ENCODE measurements around the gene BCAS3. TPM values are rescaled to one million over a fixed set of nuclear protein-coding genes. Genes with fewer than 3 reads are reported as not detected.

Gene BCAS3
- total RNA-seq, 1 donor from 2014 or later: 44.8 TPM

- Mint-ChIP-seq H3K27me3 (ENCODE audit: unreplicated experiment) (no peaks in the 10 kb centered on the region), H3K4me3 (ENCODE audit: unreplicated experiment) (no peak overlapping the region), H3K27ac (ENCODE audit: unreplicated experiment) (no peak overlapping the region), H3K36me3 (ENCODE audit: unreplicated experiment) (no peaks in the 10 kb centered on the region), H3K4me1 (ENCODE audit: low read depth, unreplicated experiment) (no peaks in the 10 kb centered on the region), H3K9me3 (ENCODE audit: unreplicated experiment) (no peaks in the 10 kb centered on the region)
- DNase-seq: no peak
- no peak for TF ChIP-seq CTCF (IDR thresholded peaks at IDR 0.05; ENCODE audit: partially characterized antibody, unreplicated experiment)
These were observed 267.1 kb downstream of the BCAS3 start for GRCh38 chr17:60944751-60945150.

DNA sequence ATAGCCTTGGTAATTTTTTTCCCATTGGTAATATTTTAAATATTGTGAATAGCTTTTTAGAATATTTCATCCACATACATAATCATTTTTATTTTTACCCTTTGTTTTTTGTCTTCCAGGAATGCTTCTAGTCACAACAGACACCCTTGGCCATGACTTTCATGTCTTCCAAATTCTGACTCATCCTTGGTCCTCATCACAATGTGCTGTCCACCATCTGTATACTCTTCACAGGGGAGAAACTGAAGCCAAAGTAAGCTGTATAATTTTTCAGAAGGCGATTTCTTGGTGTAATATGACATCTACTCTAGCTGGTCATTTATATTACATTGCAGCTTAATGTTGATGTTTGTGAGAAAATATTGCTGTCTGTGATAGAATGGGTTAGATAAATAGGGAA lies 269.4 kb downstream of the BCAS3 start:
- Mint-ChIP-seq H3K36me3 (ENCODE audit: unreplicated experiment) (no peaks in the 10 kb centered on the region), H3K27ac (ENCODE audit: unreplicated experiment) (no peak overlapping the region), H3K4me1 (ENCODE audit: low read depth, unreplicated experiment) (no peaks in the 10 kb centered on the region), H3K9me3 (ENCODE audit: unreplicated experiment) (no peaks in the 10 kb centered on the region), H3K4me3 (ENCODE audit: unreplicated experiment) (no peak overlapping the region), H3K27me3 (ENCODE audit: unreplicated experiment) (no peaks in the 10 kb centered on the region)
- TF ChIP-seq CTCF (IDR thresholded peaks at IDR 0.05; ENCODE audit: partially characterized antibody, unreplicated experiment): no peak
- no peak for DNase-seq

- H3K4me1 Mint-ChIP-seq (ENCODE audit: low read depth, unreplicated experiment): no peaks in the 10 kb centered on the region
- H3K27me3 Mint-ChIP-seq (ENCODE audit: unreplicated experiment): no peaks in the 10 kb centered on the region
- H3K9me3 Mint-ChIP-seq (ENCODE audit: unreplicated experiment): no peaks in the 10 kb centered on the region
- no peak for DNase-seq
- H3K36me3 Mint-ChIP-seq (ENCODE audit: unreplicated experiment): peaks cover under 1% of the 10 kb centered on the region
- no peak overlapping the region for H3K4me3 Mint-ChIP-seq (ENCODE audit: unreplicated experiment)
- H3K27ac Mint-ChIP-seq (ENCODE audit: unreplicated experiment): no peak overlapping the region
- no peak for TF ChIP-seq CTCF (IDR thresholded peaks at IDR 0.05; ENCODE audit: partially characterized antibody, unreplicated experiment)
These were observed 269.9 kb downstream of the BCAS3 start for GRCh38 chr17:60947543-60947942.

DNA sequence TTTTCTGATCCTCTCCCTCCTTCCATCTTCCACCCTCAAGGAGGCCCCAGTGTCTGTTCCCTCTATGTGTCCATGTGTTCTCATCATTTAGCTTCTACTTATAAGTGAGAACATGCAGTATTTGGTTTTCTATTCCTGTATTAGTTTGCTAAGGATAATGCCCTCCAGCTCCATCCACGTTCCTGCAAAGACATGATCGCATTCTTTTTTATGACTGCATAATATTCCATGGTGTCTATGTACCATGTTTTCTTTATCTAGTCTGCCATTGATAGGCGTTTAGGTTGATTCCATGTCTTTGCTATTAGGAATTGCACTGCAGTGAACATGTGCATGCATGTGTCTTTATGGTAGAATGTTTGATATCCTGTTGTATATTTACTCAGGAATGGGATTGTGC lies 275.1 kb downstream of the BCAS3 start:
- TF ChIP-seq CTCF (IDR thresholded peaks at IDR 0.05; ENCODE audit: partially characterized antibody, unreplicated experiment): no peak
- H3K36me3 Mint-ChIP-seq (ENCODE audit: unreplicated experiment): peaks cover 5% of the 10 kb centered on the region
- no peak overlapping the region for H3K27ac Mint-ChIP-seq (ENCODE audit: unreplicated experiment)
- no peak for DNase-seq
- H3K27me3 Mint-ChIP-seq (ENCODE audit: unreplicated experiment): no peaks in the 10 kb centered on the region
- no peaks in the 10 kb centered on the region for H3K4me1 Mint-ChIP-seq (ENCODE audit: low read depth, unreplicated experiment)
- H3K4me3 Mint-ChIP-seq (ENCODE audit: unreplicated experiment): no peak overlapping the region
- H3K9me3 Mint-ChIP-seq (ENCODE audit: unreplicated experiment): no peaks in the 10 kb centered on the region

GRCh38 chr17:60959011-60959410 lies 281.4 kb downstream of the BCAS3 start:
- Mint-ChIP-seq H3K27ac (ENCODE audit: unreplicated experiment) (no peak overlapping the region), H3K27me3 (ENCODE audit: unreplicated experiment) (peaks cover 2% of the 10 kb centered on the region), H3K4me1 (ENCODE audit: low read depth, unreplicated experiment) (no peaks in the 10 kb centered on the region), H3K4me3 (ENCODE audit: unreplicated experiment) (no peak overlapping the region), H3K36me3 (ENCODE audit: unreplicated experiment) (peaks cover 11% of the 10 kb centered on the region), H3K9me3 (ENCODE audit: unreplicated experiment) (peaks cover 1% of the 10 kb centered on the region)
- DNase-seq: no peak
- TF ChIP-seq CTCF (IDR thresholded peaks at IDR 0.05; ENCODE audit: partially characterized antibody, unreplicated experiment): no peak

Measured in glutamatergic neuron (in vitro differentiated cells).